Lower lobe of right lung (tissue), 2 donors: ENCODE data around the gene VKORC1. TPM values are rescaled to one million over a fixed set of nuclear protein-coding genes. Genes with fewer than 3 reads are reported as not detected.

Experiments
- ATAC-seq, 2 donors: fragments of 200-7000 bp; cut with Tn5 transposase; one replicate each; pipeline ENCODE4 v1.9.1; 2020 to 2022; ENCODE audit warnings: mild to moderate bottlenecking in 2 of 2, moderate library complexity in 2 of 2
- DNase-seq: peaks from one replicate; pipeline ENCODE4 v3.0.0-alpha.2; 2020
- H3K27ac ChIP-seq: fragments of 200-600 bp; one replicate; pipeline ENCODE4 v1.8.0; 2022
- H3K27me3 ChIP-seq: fragments of 200-600 bp; one replicate; pipeline ENCODE4 v1.8.0; 2022; ENCODE audit warnings: low read depth
- H3K36me3 ChIP-seq: fragments of 200-600 bp; one replicate; pipeline ENCODE4 v1.8.0; 2022; ENCODE audit warnings: mild to moderate bottlenecking
- H3K4me1 ChIP-seq: fragments of 200-600 bp; one replicate; pipeline ENCODE4 v1.8.0; 2022
- H3K4me3 ChIP-seq: fragments of 200-600 bp; one replicate; pipeline ENCODE4 v1.8.0; 2022; ENCODE audit warnings: mild to moderate bottlenecking
- H3K9me3 ChIP-seq: fragments of 200-600 bp; one replicate; pipeline ENCODE4 v1.8.0; 2022
- intact Hi-C: fragments of 100-400 bp; cut with DNase I; formaldehyde crosslinking; loops from one replicate; pipeline ENCODE4 v1.11.0; 2022
- total RNA-seq: library from RNA; stranded (reverse); fragmentation: NEBNext Ultra II Directional; extraction: Animal tissue kit (Norgen Biotek cat#: 25700); gene quantifications from one replicate; pipeline ENCODE4 v1.2.1, GENCODE V29; 2021
- TF ChIP-seq, protein P1 (sequence below): fragments of 200-600 bp; IDR thresholded peaks from one replicate; pipeline ENCODE4 v1.8.0; 2022; ENCODE audit warnings: antibody characterized with exemption, mild to moderate bottlenecking
- donor health status: DM: no; HTN: yes; CAD: no; lungs with severe emphysema.

VKORC1 gene
- total RNA-seq, 1 donor from 2014 or later: 65.6 TPM

DNA sequence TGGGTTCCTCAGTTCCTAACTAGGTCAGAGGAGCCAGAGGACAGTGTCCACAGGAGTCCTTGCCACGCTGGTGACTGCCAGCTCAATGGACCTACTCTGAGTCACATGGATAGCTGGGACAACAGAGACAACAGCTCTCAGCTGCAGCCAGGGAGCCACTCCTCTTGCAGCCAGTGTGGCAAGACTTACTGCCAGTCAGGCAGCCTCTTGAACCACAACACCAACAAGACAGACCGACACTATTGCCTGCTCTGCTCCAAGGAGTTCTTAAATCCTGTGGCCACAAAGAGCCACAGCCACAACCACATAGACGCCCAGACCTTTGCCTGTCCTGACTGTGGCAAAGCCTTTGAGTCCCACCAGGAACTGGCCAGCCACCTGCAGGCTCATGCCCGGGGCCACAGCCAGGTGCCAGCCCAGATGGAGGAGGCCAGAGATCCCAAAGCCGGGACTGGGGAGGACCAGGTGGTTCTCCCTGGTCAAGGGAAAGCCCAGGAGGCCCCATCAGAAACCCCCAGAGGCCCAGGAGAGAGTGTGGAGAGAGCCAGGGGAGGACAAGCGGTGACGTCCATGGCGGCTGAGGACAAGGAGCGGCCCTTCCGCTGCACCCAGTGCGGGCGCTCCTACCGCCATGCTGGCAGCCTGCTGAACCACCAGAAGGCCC, 13.7 kb downstream of the VKORC1 start:
- Histone ChIP-seq H3K4me1 (no peaks in the 10 kb centered on the region), H3K9me3 (no peaks in the 10 kb centered on the region), H3K27ac (no peak overlapping the region), H3K27me3 (no peaks in the 10 kb centered on the region), H3K4me3 (no peak overlapping the region), H3K36me3 (peaks cover 91% of the 10 kb centered on the region)
- TF ChIP-seq, protein P1, sequence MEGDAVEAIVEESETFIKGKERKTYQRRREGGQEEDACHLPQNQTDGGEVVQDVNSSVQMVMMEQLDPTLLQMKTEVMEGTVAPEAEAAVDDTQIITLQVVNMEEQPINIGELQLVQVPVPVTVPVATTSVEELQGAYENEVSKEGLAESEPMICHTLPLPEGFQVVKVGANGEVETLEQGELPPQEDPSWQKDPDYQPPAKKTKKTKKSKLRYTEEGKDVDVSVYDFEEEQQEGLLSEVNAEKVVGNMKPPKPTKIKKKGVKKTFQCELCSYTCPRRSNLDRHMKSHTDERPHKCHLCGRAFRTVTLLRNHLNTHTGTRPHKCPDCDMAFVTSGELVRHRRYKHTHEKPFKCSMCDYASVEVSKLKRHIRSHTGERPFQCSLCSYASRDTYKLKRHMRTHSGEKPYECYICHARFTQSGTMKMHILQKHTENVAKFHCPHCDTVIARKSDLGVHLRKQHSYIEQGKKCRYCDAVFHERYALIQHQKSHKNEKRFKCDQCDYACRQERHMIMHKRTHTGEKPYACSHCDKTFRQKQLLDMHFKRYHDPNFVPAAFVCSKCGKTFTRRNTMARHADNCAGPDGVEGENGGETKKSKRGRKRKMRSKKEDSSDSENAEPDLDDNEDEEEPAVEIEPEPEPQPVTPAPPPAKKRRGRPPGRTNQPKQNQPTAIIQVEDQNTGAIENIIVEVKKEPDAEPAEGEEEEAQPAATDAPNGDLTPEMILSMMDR: no peak
- DNase-seq (no peak), ATAC-seq (no peak)
- intact Hi-C loops: no loop called here

DNA sequence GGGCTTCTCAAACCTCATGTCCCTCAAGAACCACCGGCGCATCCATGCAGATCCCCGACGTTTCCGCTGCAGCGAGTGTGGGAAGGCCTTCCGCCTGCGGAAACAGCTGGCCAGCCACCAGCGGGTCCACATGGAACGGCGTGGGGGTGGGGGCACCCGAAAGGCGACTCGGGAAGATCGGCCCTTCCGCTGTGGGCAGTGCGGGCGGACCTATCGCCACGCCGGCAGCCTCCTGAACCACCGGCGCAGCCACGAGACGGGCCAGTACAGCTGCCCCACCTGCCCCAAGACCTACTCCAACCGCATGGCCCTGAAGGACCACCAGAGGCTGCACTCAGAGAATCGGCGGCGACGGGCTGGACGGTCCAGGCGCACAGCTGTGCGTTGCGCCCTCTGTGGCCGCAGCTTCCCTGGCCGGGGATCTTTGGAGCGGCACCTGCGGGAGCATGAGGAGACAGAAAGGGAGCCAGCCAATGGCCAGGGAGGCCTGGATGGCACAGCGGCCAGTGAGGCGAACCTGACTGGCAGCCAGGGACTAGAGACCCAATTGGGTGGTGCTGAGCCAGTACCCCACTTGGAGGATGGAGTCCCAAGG, 14.5 kb downstream of the VKORC1 start:
- no peak for ATAC-seq
- Histone ChIP-seq H3K4me1 (peaks cover 6% of the 10 kb centered on the region), H3K9me3 (no peaks in the 10 kb centered on the region), H3K4me3 (no peak overlapping the region), H3K36me3 (peaks cover 87% of the 10 kb centered on the region), H3K27ac (no peak overlapping the region), H3K27me3 (no peaks in the 10 kb centered on the region)
- intact Hi-C loops: no loop called here
- no peak for DNase-seq
- TF ChIP-seq, protein P1: no peak

DNA sequence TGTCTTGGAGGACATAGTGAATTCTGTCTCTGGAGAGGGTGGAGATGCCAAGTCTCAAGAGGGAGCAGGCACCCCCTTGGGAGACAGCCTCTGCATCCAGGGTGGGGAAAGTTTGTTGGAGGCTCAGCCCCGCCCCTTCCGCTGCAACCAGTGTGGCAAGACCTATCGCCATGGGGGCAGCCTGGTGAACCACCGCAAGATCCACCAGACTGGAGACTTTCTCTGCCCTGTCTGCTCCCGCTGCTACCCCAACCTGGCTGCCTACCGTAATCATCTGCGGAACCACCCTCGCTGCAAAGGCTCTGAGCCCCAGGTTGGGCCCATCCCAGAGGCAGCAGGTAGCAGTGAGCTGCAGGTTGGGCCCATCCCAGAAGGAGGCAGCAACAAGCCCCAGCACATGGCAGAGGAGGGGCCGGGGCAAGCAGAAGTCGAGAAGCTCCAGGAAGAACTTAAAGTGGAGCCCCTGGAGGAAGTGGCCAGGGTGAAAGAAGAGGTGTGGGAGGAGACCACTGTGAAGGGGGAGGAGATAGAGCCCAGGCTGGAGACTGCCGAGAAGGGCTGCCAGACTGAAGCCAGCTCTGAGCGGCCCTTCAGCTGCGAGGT, 15.2 kb downstream of the VKORC1 start:
- Histone ChIP-seq H3K27ac (no peak overlapping the region), H3K36me3 (peaks cover 80% of the 10 kb centered on the region), H3K9me3 (no peaks in the 10 kb centered on the region), H3K27me3 (no peaks in the 10 kb centered on the region), H3K4me3 (no peak overlapping the region), H3K4me1 (peaks cover 11% of the 10 kb centered on the region)
- intact Hi-C loops: no loop called here
- ATAC-seq (no peak), DNase-seq (no peak)
- TF ChIP-seq, protein P1: no peak

GRCh38 chr16:31078597-31079341, 15.8 kb downstream of the VKORC1 start:
- ATAC-seq (no peak), DNase-seq (no peak)
- H3K36me3 ChIP-seq: peaks cover 73% of the 10 kb centered on the region
- H3K9me3 ChIP-seq: no peaks in the 10 kb centered on the region
- intact Hi-C loops: no loop called here
- peaks cover 11% of the 10 kb centered on the region for H3K4me1 ChIP-seq
- H3K27me3 ChIP-seq: no peaks in the 10 kb centered on the region
- H3K4me3 ChIP-seq: no peak overlapping the region
- no peak overlapping the region for H3K27ac ChIP-seq
- TF ChIP-seq, protein P1: no peak

GRCh38 chr16:31077592-31078396, 16.8 kb downstream of the VKORC1 start:
- Histone ChIP-seq H3K27ac (no peak overlapping the region), H3K9me3 (no peaks in the 10 kb centered on the region), H3K36me3 (peaks cover 63% of the 10 kb centered on the region), H3K4me3 (no peak overlapping the region), H3K27me3 (no peaks in the 10 kb centered on the region), H3K4me1 (peaks cover 11% of the 10 kb centered on the region)
- TF ChIP-seq, protein P1: no peak
- DNase-seq (no peak), ATAC-seq (no peak)
- intact Hi-C loops: no loop called here
